Osteocyte (in vitro differentiated cells): Measurements from ENCODE around the gene LRFN2. TPM values are rescaled to one million over a fixed set of nuclear protein-coding genes. Genes with fewer than 3 reads are reported as not detected.

ENCODE experiments used
- DNase-seq: peaks from one replicate; pipeline ENCODE4 v3.0.0; 2021; ENCODE audit warnings: mixed read lengths; ENCODE audit not compliant: unreplicated experiment; ENCODE audit errors: extremely low spot score
- H3K27ac Mint-ChIP-seq: one replicate; pipeline ENCODE4 v1.8.0; 2021; ENCODE audit warnings: mild to moderate bottlenecking, mixed read lengths; ENCODE audit not compliant: unreplicated experiment
- H3K27me3 Mint-ChIP-seq: one replicate; pipeline ENCODE4 v1.8.0; 2021; ENCODE audit warnings: mixed read lengths; ENCODE audit not compliant: unreplicated experiment
- H3K36me3 Mint-ChIP-seq: one replicate; pipeline ENCODE4 v1.8.0; 2021; ENCODE audit warnings: mixed read lengths; ENCODE audit not compliant: unreplicated experiment
- H3K4me1 Mint-ChIP-seq: one replicate; pipeline ENCODE4 v1.8.0; 2021; ENCODE audit warnings: mixed read lengths; ENCODE audit not compliant: unreplicated experiment
- H3K4me3 Mint-ChIP-seq: one replicate; pipeline ENCODE4 v1.8.0; 2021; ENCODE audit warnings: mild to moderate bottlenecking, moderate library complexity, mixed read lengths; ENCODE audit not compliant: unreplicated experiment
- H3K9me3 Mint-ChIP-seq: one replicate; pipeline ENCODE4 v1.8.0; 2021; ENCODE audit warnings: mixed read lengths; ENCODE audit not compliant: unreplicated experiment
- total RNA-seq: library from RNA; stranded (reverse); gene quantifications from 2 replicates; pipeline ENCODE4 v1.2.1, GENCODE V29; 2021
- TF ChIP-seq, protein P1 (sequence below): fragments of 200-600 bp; sonication (generic); IDR thresholded peaks from 2 replicates; pipeline ENCODE4 v1.5.0; 2021; ENCODE audit warnings: antibody characterized with exemption, mild to moderate bottlenecking, moderate library complexity

The LRFN2 gene
- total RNA-seq, 1 donor from 2014 or later = not detected

DNA sequence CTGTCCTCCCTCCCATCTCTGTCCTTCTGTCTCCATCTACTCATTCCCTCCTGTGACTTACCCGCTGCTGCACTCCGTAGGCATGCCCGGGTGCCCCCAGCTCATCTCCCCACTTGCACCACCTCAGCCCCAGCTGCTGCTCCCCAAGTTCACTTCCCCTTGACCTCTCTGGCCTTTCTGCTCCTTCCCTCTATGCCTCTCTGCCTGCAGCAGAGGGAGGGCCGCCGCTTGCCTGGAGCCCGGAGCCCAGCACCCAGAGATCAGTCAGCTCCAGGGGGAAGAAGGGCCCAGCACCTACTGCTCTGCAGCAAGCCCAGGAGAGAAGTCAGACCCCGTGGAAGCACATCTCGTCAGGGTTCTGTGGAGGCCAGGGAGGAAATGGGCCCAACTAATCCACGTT is 97.4 kb downstream of the LRFN2 start:
- Mint-ChIP-seq H3K27me3 (peaks cover 5% of the 10 kb centered on the region), H3K9me3 (no peaks in the 10 kb centered on the region), H3K36me3 (no peaks in the 10 kb centered on the region), H3K27ac (no peak overlapping the region), H3K4me3 (no peak overlapping the region), H3K4me1 (no peaks in the 10 kb centered on the region)
- no peak for DNase-seq
- TF ChIP-seq, protein P1, sequence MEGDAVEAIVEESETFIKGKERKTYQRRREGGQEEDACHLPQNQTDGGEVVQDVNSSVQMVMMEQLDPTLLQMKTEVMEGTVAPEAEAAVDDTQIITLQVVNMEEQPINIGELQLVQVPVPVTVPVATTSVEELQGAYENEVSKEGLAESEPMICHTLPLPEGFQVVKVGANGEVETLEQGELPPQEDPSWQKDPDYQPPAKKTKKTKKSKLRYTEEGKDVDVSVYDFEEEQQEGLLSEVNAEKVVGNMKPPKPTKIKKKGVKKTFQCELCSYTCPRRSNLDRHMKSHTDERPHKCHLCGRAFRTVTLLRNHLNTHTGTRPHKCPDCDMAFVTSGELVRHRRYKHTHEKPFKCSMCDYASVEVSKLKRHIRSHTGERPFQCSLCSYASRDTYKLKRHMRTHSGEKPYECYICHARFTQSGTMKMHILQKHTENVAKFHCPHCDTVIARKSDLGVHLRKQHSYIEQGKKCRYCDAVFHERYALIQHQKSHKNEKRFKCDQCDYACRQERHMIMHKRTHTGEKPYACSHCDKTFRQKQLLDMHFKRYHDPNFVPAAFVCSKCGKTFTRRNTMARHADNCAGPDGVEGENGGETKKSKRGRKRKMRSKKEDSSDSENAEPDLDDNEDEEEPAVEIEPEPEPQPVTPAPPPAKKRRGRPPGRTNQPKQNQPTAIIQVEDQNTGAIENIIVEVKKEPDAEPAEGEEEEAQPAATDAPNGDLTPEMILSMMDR = no peak

DNA sequence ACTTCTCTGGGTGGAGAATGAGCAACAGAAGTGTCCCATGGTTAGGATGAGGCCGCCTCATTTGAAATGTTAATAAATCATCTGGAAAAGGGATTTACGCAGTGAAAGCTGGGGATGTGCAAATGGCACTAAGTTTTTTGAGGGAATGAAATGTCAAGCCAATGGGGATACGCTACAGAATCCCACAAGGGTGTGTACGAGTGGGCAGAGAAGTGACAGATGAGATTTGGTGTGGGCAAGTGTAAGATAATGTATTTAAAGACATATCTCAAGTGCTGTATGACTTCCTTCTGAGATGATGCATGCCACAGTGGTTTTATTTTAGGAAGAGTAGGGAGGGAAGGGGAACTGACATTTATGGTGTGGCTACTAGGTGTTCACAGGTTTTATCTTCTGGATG is 100.6 kb downstream of the LRFN2 start:
- DNase-seq = no peak
- Mint-ChIP-seq H3K27ac (no peak overlapping the region), H3K9me3 (no peaks in the 10 kb centered on the region), H3K4me1 (no peaks in the 10 kb centered on the region), H3K4me3 (no peak overlapping the region), H3K36me3 (no peaks in the 10 kb centered on the region), H3K27me3 (peaks cover 5% of the 10 kb centered on the region)
- TF ChIP-seq, protein P1 = no peak

DNA sequence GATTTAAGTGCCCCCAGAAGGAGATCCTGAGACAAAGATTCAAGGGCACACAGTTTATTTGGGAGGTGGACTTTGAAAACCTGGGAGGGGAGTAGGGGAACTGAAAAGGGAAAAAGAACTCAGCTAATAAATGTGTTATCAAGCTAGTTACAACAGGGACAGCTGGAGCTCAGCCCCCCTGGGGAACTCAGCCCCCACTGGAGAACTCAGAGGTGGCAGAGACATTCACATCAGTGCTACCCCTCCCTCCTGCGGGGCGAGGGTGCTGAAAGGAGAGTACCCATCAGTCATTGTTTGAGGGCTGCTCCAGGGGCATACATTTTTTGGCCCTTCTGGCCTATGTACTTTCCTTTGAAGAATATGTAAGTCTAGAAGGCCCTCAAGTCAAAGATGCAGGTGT is 101.4 kb downstream of the LRFN2 start:
- Mint-ChIP-seq H3K4me3 (no peak overlapping the region), H3K4me1 (no peaks in the 10 kb centered on the region), H3K27me3 (peaks cover 5% of the 10 kb centered on the region), H3K9me3 (no peaks in the 10 kb centered on the region), H3K36me3 (no peaks in the 10 kb centered on the region), H3K27ac (no peak overlapping the region)
- TF ChIP-seq, protein P1 = no peak
- DNase-seq = no peak

DNA sequence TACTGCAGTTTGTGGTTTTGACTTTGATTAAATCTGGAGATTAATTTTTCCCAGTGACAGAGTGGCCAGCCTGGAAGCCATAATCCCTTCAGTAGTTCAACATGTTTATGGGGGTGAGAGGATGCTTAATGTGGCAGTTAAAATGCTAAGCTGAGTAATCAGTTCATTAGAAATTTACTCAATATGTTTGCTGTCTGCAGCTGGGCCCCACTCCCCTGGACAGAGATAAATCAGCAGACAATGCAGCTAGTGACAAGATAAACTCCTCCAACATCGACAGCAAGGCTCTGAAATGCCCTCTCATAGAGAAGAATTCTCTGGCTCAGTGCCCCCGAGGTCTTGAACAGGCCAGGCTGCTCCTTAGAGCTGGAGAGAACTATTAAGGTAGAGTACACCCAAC is 101.9 kb downstream of the LRFN2 start:
- Mint-ChIP-seq H3K4me1 (no peaks in the 10 kb centered on the region), H3K36me3 (no peaks in the 10 kb centered on the region), H3K27me3 (peaks cover 5% of the 10 kb centered on the region)

DNA sequence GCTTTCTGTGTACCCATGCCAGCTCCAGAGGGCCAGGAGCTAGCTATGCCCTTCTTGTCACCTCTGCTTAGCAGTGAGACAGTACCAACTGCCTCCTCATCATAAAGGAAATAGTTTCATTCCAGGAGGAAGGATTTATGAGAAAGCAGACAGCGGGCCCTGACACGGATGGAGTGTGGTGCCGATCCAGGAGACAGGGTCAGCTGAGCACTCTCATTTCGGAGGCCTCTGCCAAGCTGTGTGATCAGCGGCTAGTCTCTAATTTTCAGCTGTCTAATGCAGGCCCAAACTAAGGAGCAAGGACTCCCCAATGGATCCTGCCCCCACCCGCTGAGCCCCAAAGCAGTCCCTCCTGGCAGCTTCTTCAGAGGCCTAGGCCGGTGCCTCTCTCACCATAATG is 103.1 kb downstream of the LRFN2 start:
- no peak for DNase-seq

More for the DNA sequence above, 101.9 kb downstream of the LRFN2 start:
- no peak overlapping the region for H3K4me3 Mint-ChIP-seq
- no peak overlapping the region for H3K27ac Mint-ChIP-seq
- H3K9me3 Mint-ChIP-seq = no peaks in the 10 kb centered on the region
- TF ChIP-seq, protein P1 = no peak
- DNase-seq = no peak

More for the DNA sequence above, 103.1 kb downstream of the LRFN2 start:
- H3K36me3 Mint-ChIP-seq = no peaks in the 10 kb centered on the region
- no peaks in the 10 kb centered on the region for H3K9me3 Mint-ChIP-seq
- H3K4me1 Mint-ChIP-seq = no peaks in the 10 kb centered on the region
- H3K27ac Mint-ChIP-seq = no peak overlapping the region
- peaks cover 5% of the 10 kb centered on the region for H3K27me3 Mint-ChIP-seq
- no peak overlapping the region for H3K4me3 Mint-ChIP-seq
- TF ChIP-seq, protein P1 = no peak
